Thoracic aorta (tissue), 2 donors: ENCODE results near the gene ULBP3. TPM values are rescaled to one million over a fixed set of nuclear protein-coding genes. Genes with fewer than 3 reads are reported as not detected.
"Not testable (repeated sequence)": the region's sequence is repeated elsewhere in the genome, so short reads cannot be mapped to it uniquely, and the experiment has no call there.

Source experiments
- ATAC-seq: fragments of 150-250 bp; one replicate; pipeline ENCODE4 v1.8.0; 2017; ENCODE audit warnings: low read depth; ENCODE audit not compliant: insufficient number of reproducible peaks, low FRiP score
- DNase-seq: peaks from one replicate; pipeline ENCODE4 v3.0.0-alpha.2; 2020; ENCODE audit warnings: low spot score
- H3K27ac ChIP-seq, 2 donors: fragments of 200-600 bp; sonication (generic); 1 replicate in 1 of 2; 2 replicates in 1 of 2; pipeline ENCODE4 v1.5.1; 2016; ENCODE audit warnings: mild to moderate bottlenecking in 2 of 2, moderate library complexity in 2 of 2
- H3K27me3 ChIP-seq: fragments of 200-600 bp; sonication (generic); replicated peaks from 2 replicates; pipeline ENCODE4 v1.6.0; 2016; ENCODE audit warnings: mild to moderate bottlenecking; ENCODE audit not compliant: insufficient read depth
- H3K36me3 ChIP-seq: fragments of 200-600 bp; sonication (generic); one replicate; pipeline ENCODE4 v1.5.1; 2016
- H3K4me1 ChIP-seq, 2 donors: fragments of 200-600 bp; sonication (generic); 1 replicate in 1 of 2; 2 replicates in 1 of 2; pipeline versions ENCODE4 v1.5.1 to v1.6.0; 2016; ENCODE audit warnings: low read depth in 2 of 2, mild to moderate bottlenecking in 1 of 2; ENCODE audit not compliant: control insufficient read depth in 1 of 2
- H3K4me3 ChIP-seq: fragments of 200-600 bp; sonication (generic); 2 replicates; pipeline ENCODE4 v1.5.1; 2016; ENCODE audit warnings: mild to moderate bottlenecking
- H3K9me3 ChIP-seq: fragments of 200-600 bp; sonication (generic); 2 replicates; pipeline ENCODE4 v1.5.1; 2016
- CTCF ChIP-seq: fragments of 200-600 bp; sonication (generic); IDR thresholded peaks from one replicate; pipeline ENCODE4 v1.5.1; 2019; ENCODE audit warnings: antibody characterized with exemption
- total RNA-seq, 2 donors: library from RNA; depleted of rRNA; stranded (reverse); fragments of >200 nt; gene quantifications; one replicate each; pipeline versions ENCODE4 v1.1.0 to v1.2.3, GENCODE V29; 2016

The ULBP3 gene
- total RNA-seq, 2 donors from 2014 or later, result 0.78 to 3.0 TPM

GRCh38 chr6:150025201-150025917 lies 43.6 kb downstream of the ULBP3 start, which contains the start of gene RAET1L:
Gene RAET1L (minus strand): TSS chr6:150025532. CDS start chr6:150025471, 61 bp downstream.
- TF ChIP-seq CTCF, result no peak
- ATAC-seq (peak; percentile 21), DNase-seq (no peak)
- Histone ChIP-seq H3K4me1 (peaks cover 3 to 8% of the 10 kb centered on the region in 2 donors), H3K4me3 (peak within 1 kb of the TSS; percentile 53), H3K27ac (no peak within 1 kb of the TSS), H3K36me3 (no peaks in the 10 kb centered on the region), H3K27me3 (peaks cover 8% of the 10 kb centered on the region), H3K9me3 (no peaks in the 10 kb centered on the region)

- peaks cover 3 to 8% of the 10 kb centered on the region in 2 donors for H3K4me1 ChIP-seq
- no peak overlapping the region for H3K27ac ChIP-seq
- H3K4me3 ChIP-seq, result no peak overlapping the region
- ATAC-seq (no peak), DNase-seq (no peak)
- H3K27me3 ChIP-seq, result peaks cover 8% of the 10 kb centered on the region
- no peaks in the 10 kb centered on the region for H3K9me3 ChIP-seq
- H3K36me3 ChIP-seq, result no peaks in the 10 kb centered on the region
- TF ChIP-seq CTCF, result no peak
These were observed 44.2 kb downstream of the ULBP3 start for GRCh38 chr6:150024646-150025155.

- H3K9me3 ChIP-seq, H3K4me1 ChIP-seq, H3K4me3 ChIP-seq, H3K36me3 ChIP-seq, ATAC-seq, DNase-seq, H3K27ac ChIP-seq, H3K27me3 ChIP-seq: not testable (repeated sequence)
These were observed 44.9 kb downstream of the ULBP3 start for GRCh38 chr6:150024021-150024420.

GRCh38 chr6:150021870-150022269 lies 47.1 kb downstream of the ULBP3 start:
- ATAC-seq, H3K4me3 ChIP-seq, DNase-seq, H3K9me3 ChIP-seq, H3K27ac ChIP-seq, H3K27me3 ChIP-seq, H3K4me1 ChIP-seq, H3K36me3 ChIP-seq: not testable (repeated sequence)

- no peak for ATAC-seq
- H3K4me1 ChIP-seq, result no peaks in the 10 kb centered on the region
- no peaks in the 10 kb centered on the region for H3K27me3 ChIP-seq
- H3K36me3 ChIP-seq, result no peaks in the 10 kb centered on the region
- DNase-seq, result no peak
- no peaks in the 10 kb centered on the region for H3K9me3 ChIP-seq
- no peak overlapping the region for H3K27ac ChIP-seq
- no peak for TF ChIP-seq CTCF
- no peak overlapping the region for H3K4me3 ChIP-seq
These were observed 49.9 kb downstream of the ULBP3 start for GRCh38 chr6:150018846-150019580.

GRCh38 chr6:150017186-150017521 lies 51.8 kb downstream of the ULBP3 start:
- H3K27me3 ChIP-seq, result not testable (repeated sequence)

More at GRCh38 chr6:150017186-150017521, 51.8 kb downstream of the ULBP3 start:
- DNase-seq, H3K4me1 ChIP-seq, H3K9me3 ChIP-seq, ATAC-seq, H3K4me3 ChIP-seq, H3K27ac ChIP-seq, H3K36me3 ChIP-seq: not testable (repeated sequence)
- TF ChIP-seq CTCF, result peak; percentile 16
